Transverse colon (tissue), 4 donors: ENCODE data around the gene EGR1.

ENCODE experiments used
- CTCF ChIP-seq, 5 experiments: fragments of 200-600 bp in 3 of 5; fragments of 450-650 bp in 2 of 5; sonication (generic) in 3 of 5; IDR thresholded peaks; 1 replicate in 2 of 5; 2 replicates in 3 of 5; pipeline ENCODE4 v1.5.1; 2016 to 2017; ENCODE audit warnings: antibody characterized with exemption in 5 of 5, inconsistent platforms in 3 of 5, mild to moderate bottlenecking in 2 of 5, moderate library complexity in 1 of 5
- EP300 ChIP-seq: sonication (generic); formaldehyde crosslinking; IDR thresholded peaks from one replicate; pipeline ENCODE4 v1.6.1; 2017; ENCODE audit warnings: antibody characterized with exemption, low read depth
- POLR2A ChIP-seq: fragments of 450-650 bp; IDR thresholded peaks from one replicate; pipeline ENCODE4 v1.6.1; 2016; ENCODE audit warnings: antibody characterized with exemption, mild to moderate bottlenecking, moderate library complexity
- POLR2AphosphoS5 ChIP-seq, 3 donors: sonication (generic); formaldehyde crosslinking; IDR thresholded peaks; one replicate each; pipeline ENCODE4 v1.6.1; 2016; ENCODE audit warnings: antibody characterized with exemption in 3 of 3

- TF ChIP-seq POLR2A (no peak), CTCF (IDR thresholded peaks at IDR 0.05) (no peak), EP300 (no peak), POLR2AphosphoS5 (IDR thresholded peaks at IDR 0.05) (no peak)
These were observed 46.8 kb upstream of the EGR1 start for GRCh38 chr5:138418444-138418843.
